Ovary (tissue), 9 donors: ENCODE measurements around the gene LRRC4C. TPM values are rescaled to one million over a fixed set of nuclear protein-coding genes. Genes with fewer than 3 reads are reported as not detected.

Experiments
- DNase-seq, 5 donors: peaks; one replicate each; pipeline ENCODE4 v3.0.0-alpha.2; 2019 to 2020
- H3K27ac ChIP-seq, 2 donors: fragments of 200-600 bp; one replicate each; pipeline versions ENCODE4 v1.5.1 to v1.8.0; 2019 to 2022
- H3K27me3 ChIP-seq: fragments of 200-600 bp; one replicate; pipeline ENCODE4 v1.8.0; 2022
- H3K36me3 ChIP-seq: fragments of 200-600 bp; sonication (generic); one replicate; pipeline ENCODE4 v1.5.1; 2019
- H3K4me1 ChIP-seq: one replicate; pipeline ENCODE4 v1.8.1; 2013; ENCODE audit warnings: mild to moderate bottlenecking, moderate library complexity; ENCODE audit not compliant: insufficient read depth
- H3K4me3 ChIP-seq: fragments of 200-600 bp; sonication (generic); one replicate; pipeline ENCODE4 v1.5.1; 2017
- H3K9me3 ChIP-seq, 2 donors: fragments of 200-600 bp in 1 of 2; sonication (generic) in 1 of 2; one replicate each; pipeline versions ENCODE4 v1.5.1 to v1.8.1; 2013 to 2019; ENCODE audit warnings: mild to moderate bottlenecking in 1 of 2, moderate library complexity in 1 of 2
- EP300 ChIP-seq: sonication (generic); formaldehyde crosslinking; IDR thresholded peaks from one replicate; pipeline ENCODE4 v1.6.1; 2017; ENCODE audit warnings: antibody characterized with exemption
- POLR2A ChIP-seq: fragments of 450-650 bp; IDR thresholded peaks from one replicate; pipeline ENCODE4 v1.6.1; 2017; ENCODE audit warnings: antibody characterized with exemption, mild to moderate bottlenecking, moderate library complexity
- WGBS, 3 donors: extraction: QIAGEN DNeasy Blood & Tissue Kit in 1 of 3; methylation state at CpG; one replicate each; pipeline versions ENCODE4 v1.1.5 to v1.1.7; 2013 to 2017; 5-methylcytosine and 5-hydroxymethylcytosine counted together
- intact Hi-C, 4 donors: fragments of 100-400 bp; cut with DNase I; formaldehyde crosslinking; loops; one replicate each; pipeline versions ENCODE4 v1.11.0 to v1.15.1; 2022 to 2023
- polyA plus RNA-seq, 2 donors: library from polyadenylated mRNA; stranded (reverse); fragments of 200-250 nt in 1 of 2; fragments of 350-450 nt in 1 of 2; fragmentation: Illumina TruSeq in 1 of 2; extraction: RNeasy Lipid Tissue Mini Kit (QIAGEN cat#74804) in 1 of 2; gene quantifications; one replicate each; pipeline ENCODE4 v1.2.3, GENCODE V29; 2013 to 2014
- total RNA-seq, 7 donors: library from RNA; depleted of rRNA in 2 of 7; stranded (reverse); fragments of >200 nt in 2 of 7; fragmentation: NEBNext Ultra II Directional in 3 of 7; extraction: Animal tissue kit (Norgen Biotek cat#: 25700) in 3 of 7; gene quantifications; one replicate each; pipeline versions ENCODE4 v1.1.0 to v1.2.4, GENCODE V29; 2016 to 2023
- TF ChIP-seq, protein P1 (sequence below), 3 donors: fragments of 450-650 bp in 2 of 3; fragments of 200-600 bp in 1 of 3; IDR thresholded peaks; one replicate each; pipeline versions ENCODE4 v1.5.1 to v1.8.0; 2016 to 2022; ENCODE audit warnings: antibody characterized with exemption in 3 of 3, mild to moderate bottlenecking in 1 of 3
- donor health status: DM: no; HTN: no; CAD: no; lungs with moderate emphysema.
- donor health status: DM: no; HTN: no; CAD: no.
- donor health status: Bipolar disorder and iron deficiency.
- donor health status: DM: yes; HTN: yes; CAD: no.
- donor health status: DM: no; HTN: no; CAD: no.
- donor health status: DM: yes; HTN: yes; CAD: no.

The LRRC4C gene
- total and polyA plus RNA-seq, 9 donors = 0.15 to 12.5 (median 0.78) TPM

DNA sequence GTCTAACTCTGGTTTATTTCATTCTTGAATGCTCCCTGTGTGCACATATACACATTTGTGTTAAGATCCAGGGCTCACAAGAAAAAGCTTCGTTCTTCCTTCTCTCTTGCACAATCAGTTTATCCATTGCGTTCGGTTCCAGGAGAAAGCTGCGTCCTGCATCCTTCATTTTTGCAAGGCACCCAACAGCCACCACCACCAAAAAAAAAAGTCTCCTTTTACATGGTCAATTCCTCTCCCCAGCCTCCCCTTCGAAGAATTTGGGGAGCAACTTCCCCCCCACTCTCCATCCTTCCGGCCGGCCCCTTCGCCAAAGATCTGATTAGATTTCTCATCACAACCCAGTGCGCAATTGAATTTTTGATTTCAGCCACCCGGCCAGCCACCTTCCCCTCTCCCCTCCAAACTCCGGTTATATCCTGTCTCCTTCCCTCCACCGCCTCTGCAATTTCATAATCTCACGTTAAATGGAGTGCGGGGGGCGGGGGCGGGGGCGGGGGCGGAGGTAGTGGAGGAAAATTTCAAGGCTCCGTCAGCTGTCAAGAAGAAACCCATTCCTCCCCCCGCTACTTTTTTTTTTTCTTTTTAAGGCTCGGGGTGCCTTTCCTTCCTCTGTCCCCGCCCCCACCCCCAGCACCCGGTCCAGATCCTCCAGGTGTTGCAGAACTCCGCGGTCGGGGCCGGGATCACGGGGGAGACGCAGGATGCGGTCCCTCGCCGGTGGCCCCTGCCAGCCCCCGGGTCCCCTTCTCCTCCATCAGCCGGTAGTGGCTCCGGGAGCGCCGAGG, 1166.5 kb downstream of the LRRC4C start:
- intact Hi-C loops = no loop called here
- Histone ChIP-seq H3K27ac (no peak overlapping the region), H3K9me3 (no peaks in the 10 kb centered on the region), H3K36me3 (no peaks in the 10 kb centered on the region), H3K4me1 (no peaks in the 10 kb centered on the region), H3K27me3 (no peaks in the 10 kb centered on the region), H3K4me3 (peak overlapping the region; percentile 40)
- TF ChIP-seq, protein P1, sequence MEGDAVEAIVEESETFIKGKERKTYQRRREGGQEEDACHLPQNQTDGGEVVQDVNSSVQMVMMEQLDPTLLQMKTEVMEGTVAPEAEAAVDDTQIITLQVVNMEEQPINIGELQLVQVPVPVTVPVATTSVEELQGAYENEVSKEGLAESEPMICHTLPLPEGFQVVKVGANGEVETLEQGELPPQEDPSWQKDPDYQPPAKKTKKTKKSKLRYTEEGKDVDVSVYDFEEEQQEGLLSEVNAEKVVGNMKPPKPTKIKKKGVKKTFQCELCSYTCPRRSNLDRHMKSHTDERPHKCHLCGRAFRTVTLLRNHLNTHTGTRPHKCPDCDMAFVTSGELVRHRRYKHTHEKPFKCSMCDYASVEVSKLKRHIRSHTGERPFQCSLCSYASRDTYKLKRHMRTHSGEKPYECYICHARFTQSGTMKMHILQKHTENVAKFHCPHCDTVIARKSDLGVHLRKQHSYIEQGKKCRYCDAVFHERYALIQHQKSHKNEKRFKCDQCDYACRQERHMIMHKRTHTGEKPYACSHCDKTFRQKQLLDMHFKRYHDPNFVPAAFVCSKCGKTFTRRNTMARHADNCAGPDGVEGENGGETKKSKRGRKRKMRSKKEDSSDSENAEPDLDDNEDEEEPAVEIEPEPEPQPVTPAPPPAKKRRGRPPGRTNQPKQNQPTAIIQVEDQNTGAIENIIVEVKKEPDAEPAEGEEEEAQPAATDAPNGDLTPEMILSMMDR (IDR thresholded peaks at IDR 0.05) = no peak
- TF ChIP-seq EP300 (no peak), POLR2A (no peak)
- no peak for DNase-seq
- 0 to 1% (median 1%) methylated on average over 37 of the region's 37 CpGs for WGBS, 3 donors

DNA sequence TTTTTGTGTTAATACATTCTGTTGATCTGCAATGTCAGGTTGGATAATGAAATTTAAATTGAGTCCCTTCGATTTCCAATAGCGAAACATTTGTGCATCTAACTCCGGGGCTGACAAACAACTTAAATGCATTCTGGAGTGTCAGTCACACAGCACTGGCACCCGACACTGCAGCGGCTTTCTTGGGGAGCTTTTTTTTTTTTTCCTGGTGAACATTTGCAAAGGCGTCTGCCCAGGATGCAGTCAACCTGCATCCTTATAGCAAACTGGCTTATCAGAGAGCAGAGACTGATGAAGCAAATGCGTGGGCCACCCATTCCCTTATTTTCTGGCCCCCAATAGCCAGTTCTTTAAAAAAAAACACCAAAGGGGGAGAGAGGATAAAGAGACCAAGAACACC, 1167.7 kb downstream of the LRRC4C start:
- no peaks in the 10 kb centered on the region for H3K36me3 ChIP-seq
- no peak for TF ChIP-seq EP300
- H3K27ac ChIP-seq = no peak overlapping the region
- H3K27me3 ChIP-seq = no peaks in the 10 kb centered on the region
- 40 to 57% (median 52%) methylated on average over 7 of the region's 7 CpGs for WGBS, 3 donors
- no peaks in the 10 kb centered on the region for H3K9me3 ChIP-seq
- no peaks in the 10 kb centered on the region for H3K4me1 ChIP-seq
- H3K4me3 ChIP-seq = no peak overlapping the region
- DNase-seq = no peak
- intact Hi-C loops = no loop called here

DNA sequence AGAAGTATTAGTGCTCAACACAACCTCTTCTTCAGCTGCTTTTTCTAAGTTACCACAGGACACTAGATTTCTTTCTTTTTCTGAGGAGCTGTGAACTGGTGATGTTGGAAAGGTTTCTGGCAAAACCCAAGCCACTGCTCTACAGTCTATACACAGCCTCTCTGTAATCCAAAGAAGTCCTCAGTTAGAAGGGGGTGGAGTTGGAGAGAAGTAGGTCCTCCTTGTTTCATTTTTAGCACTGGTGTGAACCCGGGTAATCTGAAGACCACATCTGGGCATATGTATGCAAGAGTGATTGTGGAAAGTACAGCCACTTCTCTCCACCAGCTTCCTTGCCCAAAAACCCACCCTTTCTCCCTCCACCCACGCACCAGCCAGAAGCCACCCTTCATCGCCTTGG, 1168.1 kb downstream of the LRRC4C start:
- Histone ChIP-seq H3K4me3 (no peak overlapping the region), H3K36me3 (no peaks in the 10 kb centered on the region), H3K27me3 (no peaks in the 10 kb centered on the region), H3K9me3 (no peaks in the 10 kb centered on the region), H3K27ac (no peak overlapping the region), H3K4me1 (no peaks in the 10 kb centered on the region)
- intact Hi-C loops = no loop called here
- DNase-seq = no peak
- TF ChIP-seq POLR2A (no peak), EP300 (no peak)
- 42 to 63% (median 56%) methylated on average over 3 of the region's 3 CpGs for WGBS, 3 donors

DNA sequence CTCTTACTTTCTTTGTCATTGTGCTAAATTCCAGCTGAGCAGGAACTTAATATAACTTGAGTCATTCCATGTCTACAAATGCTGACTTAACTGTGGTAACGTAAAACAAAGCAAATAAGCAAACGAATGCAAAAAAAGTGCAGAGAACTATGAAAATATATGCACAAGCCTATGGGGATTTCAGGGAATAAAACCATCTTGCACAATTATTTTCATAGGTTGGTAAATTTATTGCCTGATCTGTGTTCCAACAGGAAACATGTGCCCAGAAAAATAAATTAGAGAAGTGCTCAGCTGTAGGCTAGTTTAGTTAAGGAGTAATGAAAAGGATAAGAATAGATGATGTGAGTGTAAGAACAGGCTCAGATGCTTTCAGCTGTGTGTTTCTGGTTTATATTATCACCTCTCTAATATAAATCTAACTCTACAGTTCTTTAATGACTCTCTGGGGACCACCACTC, 1169.3 kb downstream of the LRRC4C start:
- Histone ChIP-seq H3K4me1 (no peaks in the 10 kb centered on the region), H3K4me3 (no peak overlapping the region), H3K27me3 (no peaks in the 10 kb centered on the region), H3K36me3 (no peaks in the 10 kb centered on the region), H3K9me3 (no peaks in the 10 kb centered on the region), H3K27ac (no peak overlapping the region)
- intact Hi-C loops = no loop called here
- 30 to 48% (median 47%) methylated on average over 2 of the region's 2 CpGs for WGBS, 3 donors
- DNase-seq = no peak
- TF ChIP-seq, protein P1 (IDR thresholded peaks at IDR 0.05) = no peak
- no peak for TF ChIP-seq EP300
- no peak for TF ChIP-seq POLR2A

DNA sequence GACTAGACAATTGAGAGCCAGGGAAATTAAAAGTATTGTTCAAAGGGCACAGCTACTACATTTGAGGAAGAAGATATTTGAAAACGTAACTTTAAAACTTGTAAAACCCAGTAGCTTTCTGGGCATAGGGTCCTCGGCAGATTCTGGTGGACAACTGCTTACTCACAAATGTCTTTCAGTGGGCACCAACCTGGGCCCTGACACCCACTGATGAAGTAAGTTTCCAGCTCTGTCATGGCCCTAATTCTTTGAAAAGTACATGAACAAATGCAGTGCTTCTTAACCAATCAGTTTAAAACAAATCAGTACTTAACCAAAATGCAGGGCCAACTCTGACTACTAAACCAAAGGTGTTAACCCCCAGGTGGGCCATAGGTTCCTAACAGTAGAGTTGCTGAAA, 1170.1 kb downstream of the LRRC4C start:
- 65 to 73% (median 71%) methylated on average over 2 of the region's 2 CpGs for WGBS, 3 donors
- no peak for TF ChIP-seq EP300
- TF ChIP-seq, protein P1 (IDR thresholded peaks at IDR 0.05) = no peak
- no peak for TF ChIP-seq POLR2A
- H3K4me3 ChIP-seq = no peak overlapping the region

More for the DNA sequence above, 1170.1 kb downstream of the LRRC4C start:
- no peaks in the 10 kb centered on the region for H3K36me3 ChIP-seq
- no peaks in the 10 kb centered on the region for H3K27me3 ChIP-seq
- no peak overlapping the region for H3K27ac ChIP-seq
- H3K4me1 ChIP-seq = no peaks in the 10 kb centered on the region
- DNase-seq = no peak
- no peaks in the 10 kb centered on the region for H3K9me3 ChIP-seq
- intact Hi-C loops = no loop called here
